ENCODE measurements around the gene AMBRA1.

DNA sequence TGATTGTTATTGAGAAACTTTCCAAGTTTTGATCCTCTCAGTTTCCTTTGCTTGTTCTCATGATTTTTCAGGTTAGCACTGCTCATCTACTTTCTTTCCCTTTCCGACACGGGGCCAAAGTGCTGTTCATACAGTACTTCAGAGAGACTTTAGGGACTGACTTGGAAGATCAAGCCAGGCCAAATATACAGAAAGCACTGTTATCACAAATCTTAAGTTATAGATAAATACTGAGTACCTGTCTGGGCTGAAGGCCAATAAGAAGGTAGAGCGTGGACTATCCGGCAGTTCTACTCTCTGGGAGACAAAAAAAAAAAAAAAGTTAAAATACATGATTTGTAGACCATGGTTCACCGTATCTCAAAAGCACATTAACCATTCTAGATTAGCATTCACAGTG lies 46.2 kb downstream of the AMBRA1 start:
- TF ChIP-seq, protein P1, sequence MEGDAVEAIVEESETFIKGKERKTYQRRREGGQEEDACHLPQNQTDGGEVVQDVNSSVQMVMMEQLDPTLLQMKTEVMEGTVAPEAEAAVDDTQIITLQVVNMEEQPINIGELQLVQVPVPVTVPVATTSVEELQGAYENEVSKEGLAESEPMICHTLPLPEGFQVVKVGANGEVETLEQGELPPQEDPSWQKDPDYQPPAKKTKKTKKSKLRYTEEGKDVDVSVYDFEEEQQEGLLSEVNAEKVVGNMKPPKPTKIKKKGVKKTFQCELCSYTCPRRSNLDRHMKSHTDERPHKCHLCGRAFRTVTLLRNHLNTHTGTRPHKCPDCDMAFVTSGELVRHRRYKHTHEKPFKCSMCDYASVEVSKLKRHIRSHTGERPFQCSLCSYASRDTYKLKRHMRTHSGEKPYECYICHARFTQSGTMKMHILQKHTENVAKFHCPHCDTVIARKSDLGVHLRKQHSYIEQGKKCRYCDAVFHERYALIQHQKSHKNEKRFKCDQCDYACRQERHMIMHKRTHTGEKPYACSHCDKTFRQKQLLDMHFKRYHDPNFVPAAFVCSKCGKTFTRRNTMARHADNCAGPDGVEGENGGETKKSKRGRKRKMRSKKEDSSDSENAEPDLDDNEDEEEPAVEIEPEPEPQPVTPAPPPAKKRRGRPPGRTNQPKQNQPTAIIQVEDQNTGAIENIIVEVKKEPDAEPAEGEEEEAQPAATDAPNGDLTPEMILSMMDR (IDR thresholded peaks at IDR 0.05; ENCODE audit: extremely low read depth in 1 of 2, insufficient read depth in 1 of 2, low read depth in 1 of 2, low read length in 2 of 2): no peak
- TF ChIP-seq MYC (IDR thresholded peaks at IDR 0.05; ENCODE audit: low read depth, low read length) (no peak), POLR2A (IDR thresholded peaks at IDR 0.05; ENCODE audit: low read depth, low read length) (no peak), EZH2 (IDR thresholded peaks at IDR 0.05; ENCODE audit: borderline replicate concordance, low read depth, low read length, severe bottlenecking) (no peak), GATA2 (IDR thresholded peaks at IDR 0.05; ENCODE audit: insufficient read depth, insufficient read length, low read depth, low read length) (no peak)
